Ishikawa (cell line): ENCODE measurements around the gene RAB40C.

Experiments
- EP300 ChIP-seq: IDR thresholded peaks from 2 replicates; pipeline ENCODE4 v1.6.1; 2012; ENCODE audit warnings: borderline replicate concordance
- MAX ChIP-seq: IDR thresholded peaks from 2 replicates; pipeline ENCODE4 v1.6.1; 2012
- NFIC ChIP-seq: IDR thresholded peaks from 2 replicates; pipeline ENCODE4 v1.6.1; 2012
- REST ChIP-seq: IDR thresholded peaks from 2 replicates; pipeline ENCODE4 v1.6.1; 2012; ENCODE audit warnings: low read depth, mild to moderate bottlenecking
- YY1 ChIP-seq: IDR thresholded peaks from 2 replicates; pipeline ENCODE4 v1.6.1; 2012; ENCODE audit warnings: low read depth
- ZBTB7A ChIP-seq: IDR thresholded peaks from 2 replicates; pipeline ENCODE4 v1.6.1; 2012; ENCODE audit warnings: low read depth

DNA sequence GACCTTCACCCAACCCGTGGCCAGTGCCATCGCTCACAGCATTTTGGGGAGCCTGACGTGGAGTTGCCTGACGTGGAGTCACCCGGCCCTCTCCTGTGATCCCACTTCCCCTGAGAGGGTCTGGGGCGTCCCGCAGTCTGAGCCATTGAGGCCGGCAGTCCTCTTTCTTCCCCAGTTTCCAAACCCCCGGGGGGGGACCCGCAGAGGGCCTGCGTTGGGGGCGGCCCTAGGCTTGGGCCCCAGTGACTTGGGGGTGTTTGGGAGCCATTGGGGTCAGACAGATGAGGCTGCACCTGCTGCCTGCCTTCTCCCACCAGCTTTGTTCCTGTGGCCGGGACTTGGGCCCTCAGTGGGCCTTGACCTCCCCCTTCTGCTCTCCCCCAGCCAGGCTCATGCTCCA is 79.8 kb downstream of the RAB40C start:
- no peak for TF ChIP-seq MAX
- TF ChIP-seq EP300 = no peak
- TF ChIP-seq REST = no peak
- TF ChIP-seq NFIC = no peak
- TF ChIP-seq YY1 = no peak
- TF ChIP-seq ZBTB7A = no peak
